ENCODE data around the gene TXLNG. TPM values are rescaled to one million over a fixed set of nuclear protein-coding genes. Genes with fewer than 3 reads are reported as not detected.

The TXLNG gene
- total and polyA plus RNA-seq, 2 of the 13 experiments (the other 11 are each of a cell fraction or from before 2014, with no cell fraction given): 13.1 to 15.5 TPM

GRCh38 chrX:16843208-16843909, 57.1 kb downstream of the TXLNG start:
- Histone ChIP-seq H3K4me2 (ENCODE audit: low read depth, low read length) (no peak overlapping the region), H2AFZ (ENCODE audit: low read length) (no peak overlapping the region), H3K79me2 (ENCODE audit: insufficient read depth, low read length) (no peaks in the 10 kb centered on the region), H3K27me3 (ENCODE audit: control insufficient read depth in 1 of 2, insufficient read depth in 2 of 2, low read length in 2 of 2) (no peaks in the 10 kb centered on the region), H3K27ac (ENCODE audit: extremely low read length, insufficient read depth, low read length) (no peak overlapping the region), H4K20me1 (ENCODE audit: insufficient read depth, low read length) (no peaks in the 10 kb centered on the region), H3K9ac (ENCODE audit: insufficient read depth, low read depth, low read length) (no peak overlapping the region), H3K9me3 (ENCODE audit: low read length) (no peaks in the 10 kb centered on the region), H3K36me3 (replicated peaks in 1 of 2; ENCODE audit: control insufficient read depth in 1 of 2, insufficient read depth in 2 of 2, low read length in 2 of 2) (peaks cover 2 to 35% of the 10 kb centered on the region in 2 experiments; a peak in 3 of 5 replicates), H3K4me1 (ENCODE audit: insufficient read depth, low read length) (no peaks in the 10 kb centered on the region), H3K4me3 (replicated peaks in 1 of 3; ENCODE audit: insufficient read depth in 1 of 3, low read depth in 2 of 3, low read length in 3 of 3) (no peak overlapping the region)
- FAIRE-seq: no peak
- DNase-seq (ENCODE audit: low spot score): no peak
- TF ChIP-seq SIX4 (CRISPR knock-in tag; IDR thresholded peaks at IDR 0.05): no peak
- no peak for TF ChIP-seq KDM1A (CRISPR knock-in tag; IDR thresholded peaks at IDR 0.05)
- TF ChIP-seq ISL2 (CRISPR knock-in tag; IDR thresholded peaks at IDR 0.05): no peak
- TF ChIP-seq PLRG1 (conservative IDR thresholded peaks at IDR 0.05): no peak
- TF ChIP-seq, protein P1, sequence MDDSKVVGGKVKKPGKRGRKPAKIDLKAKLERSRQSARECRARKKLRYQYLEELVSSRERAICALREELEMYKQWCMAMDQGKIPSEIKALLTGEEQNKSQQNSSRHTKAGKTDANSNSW (CRISPR knock-in tag; IDR thresholded peaks at IDR 0.05; ENCODE audit: borderline replicate concordance): no peak
- no peak for TF ChIP-seq SRSF1 (optimal IDR thresholded peaks at IDR 0.05; ENCODE audit: low read depth, low read length)
- TF ChIP-seq FUBP1 (CRISPR knock-in tag; IDR thresholded peaks at IDR 0.05; ENCODE audit: borderline replicate concordance): no peak
- TF ChIP-seq TBP (CRISPR knock-in tag; IDR thresholded peaks at IDR 0.05): no peak
- no peak for TF ChIP-seq ATM (IDR thresholded peaks at IDR 0.05; ENCODE audit: borderline replicate concordance)
- no peak for TF ChIP-seq ZNF446 (CRISPR knock-in tag; IDR thresholded peaks at IDR 0.05)
- no peak for TF ChIP-seq DMAP1 (CRISPR knock-in tag; IDR thresholded peaks at IDR 0.05)
- TF ChIP-seq HOXA7 (CRISPR knock-in tag; IDR thresholded peaks at IDR 0.05): no peak
- no peak for TF ChIP-seq ZNF766 (CRISPR knock-in tag; IDR thresholded peaks at IDR 0.05; ENCODE audit: borderline replicate concordance)
- no peak for TF ChIP-seq HNRNPL (IDR thresholded peaks at IDR 0.05; ENCODE audit: low read depth, low read length)
- TF ChIP-seq, protein P2, sequence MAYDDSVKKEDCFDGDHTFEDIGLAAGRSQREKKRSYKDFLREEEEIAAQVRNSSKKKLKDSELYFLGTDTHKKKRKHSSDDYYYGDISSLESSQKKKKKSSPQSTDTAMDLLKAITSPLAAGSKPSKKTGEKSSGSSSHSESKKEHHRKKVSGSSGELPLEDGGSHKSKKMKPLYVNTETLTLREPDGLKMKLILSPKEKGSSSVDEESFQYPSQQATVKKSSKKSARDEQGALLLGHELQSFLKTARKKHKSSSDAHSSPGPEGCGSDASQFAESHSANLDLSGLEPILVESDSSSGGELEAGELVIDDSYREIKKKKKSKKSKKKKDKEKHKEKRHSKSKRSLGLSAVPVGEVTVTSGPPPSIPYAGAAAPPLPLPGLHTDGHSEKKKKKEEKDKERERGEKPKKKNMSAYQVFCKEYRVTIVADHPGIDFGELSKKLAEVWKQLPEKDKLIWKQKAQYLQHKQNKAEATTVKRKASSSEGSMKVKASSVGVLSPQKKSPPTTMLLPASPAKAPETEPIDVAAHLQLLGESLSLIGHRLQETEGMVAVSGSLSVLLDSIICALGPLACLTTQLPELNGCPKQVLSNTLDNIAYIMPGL (CRISPR knock-in tag; IDR thresholded peaks at IDR 0.05; ENCODE audit: borderline replicate concordance in 1 of 2, low read depth in 1 of 2): no peak
- in situ Hi-C loops (cut with HindIII; ENCODE audit: extremely low pct_ligation_motif_present, low pct_unique_long_range_greater_than_20kb): no loop called here
- intact Hi-C loops (cut with micrococcal nuclease; ENCODE audit: unreplicated experiment): no loop called here
- 100% methylated on average over 3 of the region's 3 CpGs for WGBS (ENCODE audit: low lambda C conversion rate)
- ATAC-seq: no peak
- ChIA-PET POLR2A (no interaction called here), CTCF (ENCODE audit: low intra/inter-chr PET ratio, low total read pairs) (no interaction called here)
- no TSS peak for BruUV-seq (replicated peaks)
